Fibroblast of pulmonary artery (primary cell): Measurements from ENCODE around the gene GRIN3B.

ENCODE experiments used
- DNase-seq: peaks from one replicate; pipeline ENCODE4 v3.0.0-alpha.2; 2010; ENCODE audit warnings: low read depth
- H3K4me3 ChIP-seq: replicated peaks from 2 replicates; pipeline ENCODE4 v1.5.1; 2011; ENCODE audit warnings: low read depth, mild to moderate bottlenecking, control low read depth, low read length, moderate library complexity
- TF ChIP-seq, protein P1 (sequence below): IDR thresholded peaks from 2 replicates; pipeline ENCODE4 v1.5.1; 2011; ENCODE audit warnings: mild to moderate bottlenecking, control low read depth, low read length, inconsistent platforms; ENCODE audit errors: missing control alignments

GRIN3B gene

DNA sequence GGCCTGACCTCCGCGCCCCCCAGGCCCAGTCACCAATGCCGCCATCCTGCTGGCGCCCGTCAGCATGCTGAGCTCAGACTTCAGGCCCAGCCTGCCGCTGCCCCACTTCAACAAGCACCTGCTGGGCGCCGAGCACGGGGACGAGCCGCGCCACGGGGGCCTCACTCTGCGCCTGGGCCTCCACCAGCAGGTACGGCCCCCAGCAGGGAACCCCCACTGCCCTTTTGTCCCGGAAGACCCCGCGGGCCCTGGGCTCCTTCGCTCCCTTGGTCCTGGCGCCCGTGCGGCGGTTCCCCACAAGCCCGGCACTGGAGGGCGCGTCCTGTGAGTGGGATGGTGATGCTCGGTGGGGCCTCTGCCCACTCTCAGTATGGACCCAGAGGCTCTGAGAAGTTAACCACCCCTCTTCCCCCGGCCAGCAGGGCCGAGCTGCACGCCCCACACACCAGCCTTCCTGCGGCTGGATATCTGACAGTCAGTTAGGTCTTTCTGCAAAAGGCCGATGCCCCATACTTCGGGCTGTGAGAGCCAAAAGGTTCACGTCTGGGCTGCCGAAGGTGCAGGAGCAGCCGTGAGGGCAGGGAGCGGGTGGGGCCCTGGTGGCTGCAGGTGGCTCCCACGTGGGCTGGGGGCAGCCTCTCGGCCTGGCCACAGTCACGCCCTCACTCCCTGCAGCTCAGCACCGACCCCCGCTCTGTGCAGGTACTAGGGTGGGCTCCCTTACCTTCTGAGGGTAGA is 8.1 kb upstream of the GRIN3B start:
- H3K4me3 ChIP-seq, result no peak overlapping the region
- no peak for DNase-seq
- TF ChIP-seq, protein P1, sequence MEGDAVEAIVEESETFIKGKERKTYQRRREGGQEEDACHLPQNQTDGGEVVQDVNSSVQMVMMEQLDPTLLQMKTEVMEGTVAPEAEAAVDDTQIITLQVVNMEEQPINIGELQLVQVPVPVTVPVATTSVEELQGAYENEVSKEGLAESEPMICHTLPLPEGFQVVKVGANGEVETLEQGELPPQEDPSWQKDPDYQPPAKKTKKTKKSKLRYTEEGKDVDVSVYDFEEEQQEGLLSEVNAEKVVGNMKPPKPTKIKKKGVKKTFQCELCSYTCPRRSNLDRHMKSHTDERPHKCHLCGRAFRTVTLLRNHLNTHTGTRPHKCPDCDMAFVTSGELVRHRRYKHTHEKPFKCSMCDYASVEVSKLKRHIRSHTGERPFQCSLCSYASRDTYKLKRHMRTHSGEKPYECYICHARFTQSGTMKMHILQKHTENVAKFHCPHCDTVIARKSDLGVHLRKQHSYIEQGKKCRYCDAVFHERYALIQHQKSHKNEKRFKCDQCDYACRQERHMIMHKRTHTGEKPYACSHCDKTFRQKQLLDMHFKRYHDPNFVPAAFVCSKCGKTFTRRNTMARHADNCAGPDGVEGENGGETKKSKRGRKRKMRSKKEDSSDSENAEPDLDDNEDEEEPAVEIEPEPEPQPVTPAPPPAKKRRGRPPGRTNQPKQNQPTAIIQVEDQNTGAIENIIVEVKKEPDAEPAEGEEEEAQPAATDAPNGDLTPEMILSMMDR, result no peak

DNA sequence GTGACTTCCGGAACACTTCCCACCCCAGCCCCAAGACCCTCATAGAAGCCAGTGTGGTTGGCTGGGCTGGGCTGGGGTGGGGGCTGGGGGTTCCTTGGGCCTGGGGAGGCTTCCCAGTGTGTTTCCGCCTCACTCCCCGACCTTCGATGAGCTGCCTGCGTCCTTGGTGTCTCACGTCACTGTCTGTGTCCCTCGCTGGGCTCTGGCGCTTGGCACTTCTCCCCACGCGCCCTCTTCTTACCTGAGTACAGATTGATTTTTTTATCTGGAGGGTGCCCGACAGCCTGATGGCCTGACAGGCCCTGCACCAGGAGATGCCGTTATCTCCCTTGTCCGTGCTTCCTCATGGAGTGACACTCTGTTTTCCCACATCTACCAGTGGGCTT is 7.6 kb upstream of the GRIN3B start:
- DNase-seq, result no peak
- TF ChIP-seq, protein P1, result no peak
- H3K4me3 ChIP-seq, result no peak overlapping the region

DNA sequence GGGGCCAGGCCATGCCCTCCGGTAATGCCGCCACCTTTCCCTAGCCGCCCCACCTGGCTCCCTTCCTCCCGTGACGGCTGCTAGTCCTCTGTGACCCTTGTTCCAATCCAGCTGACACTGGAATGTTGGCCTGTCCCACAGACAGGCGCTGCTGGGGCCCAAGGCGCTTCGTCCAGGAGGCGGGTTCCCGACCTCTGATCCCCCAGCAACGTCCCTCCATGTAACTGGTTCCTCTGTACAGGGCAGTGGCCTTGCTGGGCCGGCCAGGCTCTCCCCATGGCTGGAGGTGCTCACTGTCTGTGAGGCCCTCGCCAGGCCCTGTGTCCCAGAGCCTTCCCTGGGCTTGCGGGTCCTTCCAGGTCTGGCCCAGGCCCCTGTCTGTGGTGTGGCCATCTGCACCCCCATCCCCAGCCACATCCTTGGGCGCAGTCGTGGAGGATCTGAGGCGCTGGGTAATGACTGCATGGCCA is 6.8 kb upstream of the GRIN3B start:
- no peak for DNase-seq
- H3K4me3 ChIP-seq, result no peak overlapping the region
- TF ChIP-seq, protein P1, result no peak

DNA sequence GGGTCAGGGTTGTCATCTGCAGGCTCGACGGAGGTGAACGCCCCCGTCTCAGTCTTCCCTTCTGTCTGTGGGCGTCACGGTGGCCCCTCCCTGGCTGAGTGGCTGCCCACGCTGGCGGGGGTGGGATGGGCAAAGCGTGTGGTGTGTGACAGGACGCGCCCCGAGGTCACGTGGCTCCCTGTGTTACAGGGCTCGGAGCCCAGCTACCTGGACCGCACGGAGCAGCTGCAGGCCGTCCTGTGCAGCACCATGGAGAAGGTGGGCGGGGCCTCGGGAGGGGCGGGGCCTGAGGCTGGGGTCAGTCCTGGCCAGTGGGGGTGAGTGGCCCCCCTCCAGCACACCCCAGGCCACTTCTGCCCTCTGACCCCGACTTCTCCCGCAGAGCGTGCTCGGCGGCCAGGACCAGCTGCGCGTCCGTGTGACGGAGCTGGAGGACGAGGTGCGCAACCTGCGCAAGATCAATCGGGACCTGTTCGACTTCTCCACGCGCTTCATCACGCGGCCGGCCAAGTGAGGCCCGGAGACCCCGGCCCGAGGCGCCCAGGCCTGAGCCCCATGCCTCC is 6.3 kb upstream of the GRIN3B start:
- TF ChIP-seq, protein P1, result no peak
- no peak overlapping the region for H3K4me3 ChIP-seq
- no peak for DNase-seq

DNA sequence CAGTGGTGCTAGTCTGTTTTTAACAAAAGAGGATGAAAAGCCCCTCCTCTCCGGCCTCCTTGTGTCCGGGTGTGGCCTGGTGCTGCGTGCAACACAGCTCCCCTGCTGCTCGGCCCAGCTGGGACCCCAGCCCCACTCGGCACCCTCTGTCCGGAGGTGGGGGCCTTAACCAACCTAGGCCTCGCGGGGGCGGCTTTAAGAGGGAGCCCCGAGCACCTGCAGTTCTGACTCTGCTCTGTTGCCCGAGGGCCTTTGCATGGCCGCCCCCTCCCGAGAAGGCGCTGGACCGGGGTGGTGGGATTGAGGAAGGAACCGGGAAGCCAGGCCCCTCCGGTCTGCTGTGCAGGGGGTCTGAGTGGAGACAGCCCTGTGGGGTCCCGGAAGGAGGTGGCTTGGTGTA is 5.7 kb upstream of the GRIN3B start:
- H3K4me3 ChIP-seq, result no peak overlapping the region
- no peak for DNase-seq
- TF ChIP-seq, protein P1, result no peak

DNA sequence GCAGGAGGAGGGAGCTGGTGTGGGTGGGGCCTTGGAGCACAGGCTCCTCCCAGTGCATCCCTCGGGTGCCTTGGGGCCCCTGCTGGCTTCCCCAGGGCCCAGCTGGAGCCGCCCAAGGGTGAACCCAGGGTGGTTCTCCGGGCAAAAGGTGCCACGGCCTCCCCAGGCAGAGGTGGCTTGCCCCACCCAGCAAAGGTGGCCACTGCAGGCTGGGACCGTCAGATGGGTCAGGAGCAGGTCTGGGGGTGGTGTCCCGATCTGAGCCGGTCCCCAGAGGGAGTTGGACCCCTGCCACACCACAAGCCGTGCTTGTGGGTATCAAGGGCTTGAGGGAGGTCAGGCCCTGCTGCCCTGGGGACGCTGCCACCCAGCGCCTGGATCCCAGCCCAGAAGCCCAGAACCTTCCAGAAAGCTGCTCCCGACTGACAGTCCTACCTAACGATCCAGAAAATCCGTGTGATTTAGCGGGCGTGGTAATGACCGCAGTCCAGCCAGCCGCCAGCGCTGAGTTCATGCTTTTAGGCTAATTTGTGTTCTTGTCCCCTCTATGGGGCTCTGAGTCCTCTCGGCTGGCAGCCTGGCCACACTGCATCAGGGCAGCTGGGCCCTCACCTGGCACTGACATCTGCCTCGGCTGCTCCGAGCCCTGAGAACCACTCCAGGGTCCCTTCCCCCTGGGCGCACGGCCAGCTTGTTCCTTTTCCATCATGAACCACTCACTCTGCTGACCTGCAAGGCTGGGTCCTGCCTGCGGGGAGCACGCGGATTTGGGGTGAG is 5.0 kb upstream of the GRIN3B start:
- DNase-seq, result no peak
- TF ChIP-seq, protein P1, result no peak
- no peak overlapping the region for H3K4me3 ChIP-seq
